Hematopoietic multipotent progenitor cell treated with erythropoietin and hydrocortisone succinate and interleukin-3 and kit ligand, for 4 days (in vitro differentiated cells): Measurements from ENCODE around the gene TMCO4.

Experiments
- DNase-seq: peaks from one replicate; pipeline ENCODE4 v3.0.0-alpha.2; 2015

Gene TMCO4

GRCh38 chr1:19682257-19682656 lies 117.5 kb downstream of the TMCO4 start:
- DNase-seq, result no peak

- DNase-seq, result no peak
These were observed 119.1 kb downstream of the TMCO4 start for GRCh38 chr1:19680644-19681043.

- no peak for DNase-seq
These were observed 120.0 kb downstream of the TMCO4 start for GRCh38 chr1:19679691-19680090.

- no peak for DNase-seq
These were observed 120.7 kb downstream of the TMCO4 start for GRCh38 chr1:19678931-19679453.

GRCh38 chr1:19678493-19678892 lies 121.2 kb downstream of the TMCO4 start:
- DNase-seq, result no peak

- peak; percentile 83 for DNase-seq
These were observed 123.2 kb downstream of the TMCO4 start for GRCh38 chr1:19676438-19676922.

GRCh38 chr1:19675797-19676196 lies 123.9 kb downstream of the TMCO4 start:
- no peak for DNase-seq

GRCh38 chr1:19672237-19672636 lies 127.5 kb downstream of the TMCO4 start:
- no peak for DNase-seq

- no peak for DNase-seq
These were observed 128.9 kb downstream of the TMCO4 start for GRCh38 chr1:19670787-19671186.

GRCh38 chr1:19668888-19669287 lies 130.8 kb downstream of the TMCO4 start:
- DNase-seq, result no peak

- peak; percentile 48 for DNase-seq
These were observed 133.9 kb downstream of the TMCO4 start for GRCh38 chr1:19665496-19666465.

GRCh38 chr1:19665186-19665495 lies 134.6 kb downstream of the TMCO4 start:
- no peak for DNase-seq

- DNase-seq, result peak; percentile 28
These were observed 135.1 kb downstream of the TMCO4 start, which contains the start of gene HTR6 for GRCh38 chr1:19664453-19665185. Gene HTR6, plus strand, starts transcription at chr1:19664875. Its CDS starts 879 bp downstream, at chr1:19665754.

- no peak for DNase-seq
These were observed 137.4 kb downstream of the TMCO4 start for GRCh38 chr1:19662313-19662712.

- peak; percentile 75 for DNase-seq
These were observed 137.9 kb downstream of the TMCO4 start for GRCh38 chr1:19661721-19662228.

GRCh38 chr1:19658186-19658585 lies 141.5 kb downstream of the TMCO4 start:
- DNase-seq, result no peak

- no peak for DNase-seq
These were observed 142.2 kb downstream of the TMCO4 start for GRCh38 chr1:19657511-19657910.

GRCh38 chr1:19656780-19657466 lies 142.8 kb downstream of the TMCO4 start:
- DNase-seq, result peak; percentile 33

- peak; percentile 26 for DNase-seq
These were observed 143.5 kb downstream of the TMCO4 start for GRCh38 chr1:19656134-19656779.

- DNase-seq, result no peak
These were observed 144.0 kb downstream of the TMCO4 start for GRCh38 chr1:19655718-19656080.

GRCh38 chr1:19654886-19655717 lies 144.6 kb downstream of the TMCO4 start:
- no peak for DNase-seq
